HCT116 (cell line): ENCODE data around the gene CD3E. TPM values are rescaled to one million over a fixed set of nuclear protein-coding genes. Genes with fewer than 3 reads are reported as not detected.

Experiments
- ATAC-seq: fragments of 200-7000 bp; cut with Tn5 transposase; 2 replicates; pipeline ENCODE4 v1.9.1; 2020; ENCODE audit warnings: mild to moderate bottlenecking, moderate library complexity
- BruUV-seq: library from RNA; stranded (reverse); fragments of 400-500 nt; replicated peaks from 2 replicates; lab custom pipeline; 2021; lab: Mats Ljungman, UMichigan
- CTCF ChIA-PET: fragments of 300-600 bp; sonication (Branson Sonifier 250); formaldehyde crosslinking; loops from one replicate; lab custom pipeline; 2021; ENCODE audit warnings: antibody characterized with exemption; lab: Charles Lee
- POLR2A ChIA-PET: fragments of 300-600, 350-600 bp; sonication (Branson Sonifier 250); formaldehyde crosslinking; loops from one replicate; lab custom pipeline; 2021; ENCODE audit warnings: antibody characterized with exemption; lab: Charles Lee
- RAD21 ChIA-PET, 2 experiments: fragments of 300-600 bp; sonication (Branson Sonifier 250); formaldehyde crosslinking; loops; one replicate each; lab custom pipeline; 2023; ENCODE audit warnings: low total read pairs in 2 of 2; ENCODE audit not compliant: uncharacterized antibody in 2 of 2, unreplicated experiment in 2 of 2, low non-redundant PET in 1 of 2; lab: Charles Lee
- DNase-seq: peaks from one replicate; pipeline ENCODE4 v3.0.0-alpha.2; 2010; ENCODE audit warnings: low read depth, low spot score
- H2AFZ ChIP-seq: fragments of 200-600 bp; shearing (Covaris generic), sonication (generic); 2 replicates; pipeline ENCODE4 v1.6.1; 2017; ENCODE audit warnings: low read depth, mixed run types, mixed read lengths, antibody characterized with exemption, low read length; ENCODE audit not compliant: poor library complexity, severe bottlenecking
- H3K27ac ChIP-seq: 2 replicates; pipeline ENCODE4 v1.5.1; 2012; ENCODE audit warnings: low read depth, low read length
- H3K27me3 ChIP-seq: fragments of 200-600 bp; sonication (generic); 2 replicates; pipeline ENCODE4 v1.6.1; 2016; ENCODE audit warnings: mixed run types, low read length, mixed read lengths; ENCODE audit not compliant: insufficient read depth
- H3K36me3 ChIP-seq, 2 experiments: fragments of 200-500 bp in 1 of 2; fragments of 200-600 bp in 1 of 2; sonication (Bioruptor generic) in 1 of 2; sonication (generic) in 1 of 2; 2 replicates each; pipeline versions ENCODE4 v1.5.1 to v1.6.1; 2014 to 2016; ENCODE audit warnings: low read length in 2 of 2, inconsistent platforms in 1 of 2, mixed read lengths in 1 of 2, mixed run types in 1 of 2; ENCODE audit not compliant: insufficient read depth in 2 of 2, control insufficient read depth in 1 of 2
- H3K4me1 ChIP-seq, 2 experiments: fragments of 200-600 bp in 1 of 2; sonication (generic) in 1 of 2; 2 replicates each; pipeline versions ENCODE4 v1.5.1 to v1.6.1; 2012 to 2017; ENCODE audit warnings: low read length in 2 of 2, inconsistent platforms in 1 of 2, mild to moderate bottlenecking in 1 of 2, mixed read lengths in 1 of 2, mixed run types in 1 of 2, moderate library complexity in 1 of 2; ENCODE audit not compliant: insufficient read depth in 2 of 2, control insufficient read depth in 1 of 2
- H3K4me2 ChIP-seq: fragments of 200-600 bp; sonication (generic); 2 replicates; pipeline ENCODE4 v1.6.1; 2017; ENCODE audit warnings: mixed run types, low read length, mixed read lengths
- H3K4me3 ChIP-seq, 2 experiments: fragments of 200-600 bp in 1 of 2; sonication (generic) in 1 of 2; replicated peaks in 1 of 2; 2 replicates each; pipeline ENCODE4 v1.5.1; 2011 to 2016; ENCODE audit warnings: low read length in 2 of 2, control low read depth in 1 of 2, low read depth in 1 of 2, mild to moderate bottlenecking in 1 of 2, mixed read lengths in 1 of 2, mixed run types in 1 of 2
- H3K79me2 ChIP-seq: fragments of 200-600 bp; sonication (generic); 2 replicates; pipeline ENCODE4 v1.6.1; 2017; ENCODE audit warnings: mild to moderate bottlenecking, mixed run types, low read length, moderate library complexity, mixed read lengths; ENCODE audit not compliant: insufficient read depth
- H3K9ac ChIP-seq: fragments of 200-600 bp; sonication (generic); 2 replicates; pipeline ENCODE4 v1.6.1; 2016; ENCODE audit warnings: low read length, mixed read lengths
- H3K9me2 ChIP-seq: fragments of 200-600 bp; sonication (generic), shearing (Covaris generic); 2 replicates; pipeline ENCODE4 v1.6.1; 2017; ENCODE audit warnings: mixed run types, mild to moderate bottlenecking, moderate library complexity; ENCODE audit not compliant: insufficient read depth
- H3K9me3 ChIP-seq, 2 experiments: fragments of 200-500 bp in 1 of 2; fragments of 200-600 bp in 1 of 2; sonication (Bioruptor generic) in 1 of 2; sonication (generic) in 1 of 2; 2 replicates each; pipeline ENCODE4 v1.6.1; 2014 to 2017; ENCODE audit warnings: low read length in 2 of 2, mixed read lengths in 2 of 2, inconsistent platforms in 1 of 2, low read depth in 1 of 2, mild to moderate bottlenecking in 1 of 2, mixed run types in 1 of 2, moderate library complexity in 1 of 2; ENCODE audit not compliant: control insufficient read depth in 1 of 2, insufficient read depth in 1 of 2
- H4K20me1 ChIP-seq: fragments of 200-600 bp; sonication (generic), shearing (Covaris generic); 2 replicates; pipeline ENCODE4 v1.6.1; 2017; ENCODE audit warnings: mixed run types, mild to moderate bottlenecking, moderate library complexity; ENCODE audit not compliant: insufficient read depth
- ATF3 ChIP-seq: IDR thresholded peaks from 2 replicates; pipeline ENCODE4 v1.6.1; 2012
- CBX3 ChIP-seq: IDR thresholded peaks from 2 replicates; pipeline ENCODE4 v1.6.1; 2012; ENCODE audit warnings: low read depth
- EZH2 ChIP-seq: fragments of 200-600 bp; sonication (generic); IDR thresholded peaks from 2 replicates; pipeline ENCODE4 v1.6.1; 2017; ENCODE audit warnings: antibody characterized with exemption, mixed run types
- FOSL1 ChIP-seq: IDR thresholded peaks from 2 replicates; pipeline ENCODE4 v1.6.1; 2012; ENCODE audit warnings: low read depth
- POLR2A ChIP-seq: IDR thresholded peaks from 2 replicates; pipeline ENCODE4 v1.7.0; 2011; ENCODE audit warnings: borderline replicate concordance; ENCODE audit not compliant: insufficient read depth, insufficient read length; ENCODE audit errors: extremely low read depth
- POLR2AphosphoS5 ChIP-seq: IDR thresholded peaks from 2 replicates; pipeline ENCODE4 v1.6.1; 2011; ENCODE audit warnings: mild to moderate bottlenecking, low read depth, low read length, moderate library complexity
- RAD21 ChIP-seq: IDR thresholded peaks from 2 replicates; pipeline ENCODE4 v1.6.1; 2012; ENCODE audit warnings: low read depth, mild to moderate bottlenecking
- TCF7L2 ChIP-seq: IDR thresholded peaks from 2 replicates; pipeline ENCODE4 v1.7.0; 2011; ENCODE audit warnings: borderline replicate concordance, inconsistent platforms; ENCODE audit not compliant: insufficient read depth, insufficient read length; ENCODE audit errors: extremely low read depth
- intact Hi-C: fragments of 100-400 bp; cut with micrococcal nuclease; formaldehyde crosslinking; loops from 2 replicates; pipeline ENCODE4 v1.10.0; 2022
- total RNA-seq: library from RNA; stranded (reverse); gene quantifications from one replicate; pipeline ENCODE4 v1.2.1, GENCODE V29; 2021; ENCODE audit not compliant: unreplicated experiment
- TF ChIP-seq, protein P1 (sequence below): IDR thresholded peaks from 2 replicates; pipeline ENCODE4 v1.6.1; 2012

CD3E gene
- total RNA-seq, 1 experiment from 2014 or later = 0.79 TPM

GRCh38 chr11:118263112-118263511 lies 41.4 kb upstream of the CD3E start:
- Histone ChIP-seq H4K20me1 (no peaks in the 10 kb centered on the region), H3K27ac (peak overlapping the region; percentile 66; the same call in 1 of the 2 replicates), H3K9me2 (no peaks in the 10 kb centered on the region), H3K36me3 (peaks cover 0 to 2% of the 10 kb centered on the region in 2 experiments; a peak in 1 of 4 replicates)
- CTCF ChIA-PET = no interaction called here
- intact Hi-C loops = no loop called here
- TF ChIP-seq ATF3 (no peak), POLR2A (no peak), TCF7L2 (no peak), POLR2AphosphoS5 (no peak), RAD21 (no peak), EZH2 (no peak), FOSL1 (no peak), CBX3 (no peak)
- TF ChIP-seq, protein P1, sequence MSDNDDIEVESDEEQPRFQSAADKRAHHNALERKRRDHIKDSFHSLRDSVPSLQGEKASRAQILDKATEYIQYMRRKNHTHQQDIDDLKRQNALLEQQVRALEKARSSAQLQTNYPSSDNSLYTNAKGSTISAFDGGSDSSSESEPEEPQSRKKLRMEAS = no peak
- TF ChIP-seq, all 23 proteins: peak for 0
- H3K9me3 ChIP-seq = no peaks in the 10 kb centered on the region
- peak overlapping the region; percentile 64 for H3K9ac ChIP-seq
- peak overlapping the region; percentile 74 for H3K4me2 ChIP-seq
- H3K4me3 ChIP-seq = peak overlapping the region; percentile 59 to 64
- no peaks in the 10 kb centered on the region for H3K27me3 ChIP-seq
- RAD21 ChIA-PET = no interaction called here
- H3K4me1 ChIP-seq = peaks cover 14 to 33% of the 10 kb centered on the region in 2 experiments; a peak in 3 of 4 replicates
- ATAC-seq (no peak), DNase-seq (no peak)
- H3K79me2 ChIP-seq = no peaks in the 10 kb centered on the region
- H2AFZ ChIP-seq = no peak overlapping the region
- BruUV-seq = no TSS peak
- POLR2A ChIA-PET = interaction anchor here (1.7 to 2.3 kb wide), 3 partner anchors 8 to 14 kb away, joined by 6 to 10 read pairs (median 8); partner anchors contain the start of gene MPZL3
